Keratinocyte (primary cell): ENCODE data around the gene KRI1. TPM values are rescaled to one million over a fixed set of nuclear protein-coding genes. Genes with fewer than 3 reads are reported as not detected.

Experiments used
- DNase-seq: peaks from one replicate; pipeline ENCODE4 v3.0.0-alpha.2; 2011; ENCODE audit warnings: low read depth, missing footprints, low spot score
- FAIRE-seq: peaks from 2 replicates; lab custom pipeline; 2011; peaks lifted over from hg19 to GRCh38; lab: Jason Lieb, UNC
- H2AFZ ChIP-seq: 2 replicates; pipeline ENCODE4 v1.6.0; 2012; ENCODE audit warnings: low read length, control low read depth, inconsistent platforms; ENCODE audit not compliant: control insufficient read depth
- H3K27ac ChIP-seq: 2 replicates; pipeline ENCODE4 v1.5.1; 2011; ENCODE audit warnings: low read length; ENCODE audit not compliant: control insufficient read depth, insufficient read depth
- H3K27me3 ChIP-seq: 3 replicates; pipeline ENCODE4 v1.6.0; 2011; ENCODE audit warnings: low read length; ENCODE audit not compliant: control insufficient read depth, insufficient read depth; ENCODE audit errors: extremely low read depth
- H3K36me3 ChIP-seq, 2 experiments: 2 replicates in 1 of 2; 3 replicates in 1 of 2; pipeline ENCODE4 v1.5.1; 2011; ENCODE audit warnings: low read length in 2 of 2, mild to moderate bottlenecking in 1 of 2; ENCODE audit not compliant: control insufficient read depth in 2 of 2, insufficient read depth in 2 of 2; ENCODE audit errors: extremely low read depth in 1 of 2
- H3K4me1 ChIP-seq: 3 replicates; pipeline ENCODE4 v1.5.1; 2011; ENCODE audit warnings: low read length; ENCODE audit not compliant: control insufficient read depth, insufficient read depth; ENCODE audit errors: extremely low read depth
- H3K4me2 ChIP-seq: 3 replicates; pipeline ENCODE4 v1.6.0; 2011; ENCODE audit warnings: low read depth, low read length; ENCODE audit not compliant: control insufficient read depth, insufficient read depth; ENCODE audit errors: extremely low read depth
- H3K4me3 ChIP-seq, 3 experiments: fragments of 200-600 bp in 1 of 3; sonication (generic) in 1 of 3; 2 replicates in 2 of 3; 3 replicates in 1 of 3; pipeline ENCODE4 v1.5.1; 2011 to 2016; ENCODE audit warnings: low read length in 3 of 3, mild to moderate bottlenecking in 3 of 3, control low read depth in 2 of 3, inconsistent platforms in 1 of 3, low read depth in 1 of 3, mixed read lengths in 1 of 3, mixed run types in 1 of 3, moderate library complexity in 1 of 3; ENCODE audit not compliant: control insufficient read depth in 2 of 3, insufficient read depth in 2 of 3; ENCODE audit errors: extremely low read depth in 1 of 3
- H3K79me2 ChIP-seq: 2 replicates; pipeline ENCODE4 v1.6.0; 2012; ENCODE audit warnings: low read length; ENCODE audit not compliant: control insufficient read depth, insufficient read depth
- H3K9ac ChIP-seq: 3 replicates; pipeline ENCODE4 v1.6.0; 2011; ENCODE audit warnings: low read length; ENCODE audit not compliant: control insufficient read depth, insufficient read depth; ENCODE audit errors: extremely low read depth
- H3K9me1 ChIP-seq: 3 replicates; pipeline ENCODE4 v1.6.0; 2011; ENCODE audit warnings: low read length; ENCODE audit not compliant: control insufficient read depth, insufficient read depth; ENCODE audit errors: extremely low read depth
- H3K9me3 ChIP-seq: 2 replicates; pipeline ENCODE4 v1.5.1; 2012; ENCODE audit warnings: low read depth, low read length; ENCODE audit not compliant: control insufficient read depth
- H4K20me1 ChIP-seq: 3 replicates; pipeline ENCODE4 v1.6.0; 2011; ENCODE audit warnings: low read length; ENCODE audit not compliant: control insufficient read depth, insufficient read depth; ENCODE audit errors: extremely low read depth
- CTCF ChIP-seq, 3 experiments: IDR thresholded peaks in 1 of 3; conservative IDR thresholded peaks in 1 of 3; optimal IDR thresholded peaks in 1 of 3; 2 replicates in 2 of 3; 3 replicates in 1 of 3; pipeline versions ENCODE3 to v1.5.1; 2011; ENCODE audit warnings: low read length in 3 of 3, mild to moderate bottlenecking in 3 of 3, moderate library complexity in 2 of 3, control low read depth in 1 of 3, inconsistent platforms in 1 of 3; ENCODE audit not compliant: insufficient read depth in 2 of 3; ENCODE audit errors: extremely low read depth in 1 of 3
- EZH2 ChIP-seq: IDR thresholded peaks from one replicate; pipeline ENCODE4 v1.6.1; 2012; ENCODE audit warnings: inconsistent platforms, mild to moderate bottlenecking, low read length, moderate library complexity
- dilution Hi-C: fragments of 300-500 bp; cut with MboI; formaldehyde crosslinking; loops from one replicate; pipeline ENCODE4 v1.7.0; 2020; ENCODE audit warnings: low sequenced_read_pairs; ENCODE audit not compliant: extremely low pct_ligation_motif_present
- polyA plus RNA-seq, 5 experiments: library from polyadenylated mRNA; depleted of rRNA in 3 of 5; stranded (reverse) in 3 of 5; stranded (forward) in 1 of 5; unstranded in 1 of 5; fragments of >200 nt; gene quantifications; 1 replicate in 1 of 5; 2 replicates in 3 of 5; 3 replicates in 1 of 5; pipeline versions ENCODE4 v1.2.1 to v1.2.3, GENCODE V29; 2011 to 2012; ENCODE audit warnings: missing spikeins in 2 of 5, low read depth in 1 of 5, low replicate concordance in 1 of 5

KRI1 gene
- polyA plus RNA-seq, 1 donor (not counting 4 experiments of a cell fraction or from before 2014, with no cell fraction given) = 19.0 TPM

GRCh38 chr19:10537668-10538067, 28.1 kb downstream of the KRI1 start:
- H3K79me2 ChIP-seq = no peaks in the 10 kb centered on the region
- no peak overlapping the region for H3K27ac ChIP-seq
- H3K36me3 ChIP-seq = no peaks in the 10 kb centered on the region
- H3K4me3 ChIP-seq = no peak overlapping the region
- no peak for DNase-seq
- peaks cover 26% of the 10 kb centered on the region for H3K4me1 ChIP-seq
- TF ChIP-seq CTCF (optimal IDR thresholded peaks at IDR 0.05 in 1 of 3, IDR thresholded peaks at IDR 0.05 in 1 of 3, conservative IDR thresholded peaks at IDR 0.05 in 1 of 3; ENCODE audit: extremely low read depth in 1 of 3, insufficient read depth in 2 of 3, low read length in 3 of 3) = no peak
- no peak overlapping the region for H2AFZ ChIP-seq
- H3K9me1 ChIP-seq = no peaks in the 10 kb centered on the region
- no peak for FAIRE-seq
- no peak overlapping the region for H3K9ac ChIP-seq
- dilution Hi-C loops = no loop called here
- no peak overlapping the region for H3K4me2 ChIP-seq
- no peaks in the 10 kb centered on the region for H4K20me1 ChIP-seq
- H3K9me3 ChIP-seq = no peaks in the 10 kb centered on the region
- H3K27me3 ChIP-seq = no peaks in the 10 kb centered on the region

- no peaks in the 10 kb centered on the region for H3K36me3 ChIP-seq
- TF ChIP-seq CTCF (optimal IDR thresholded peaks at IDR 0.05 in 1 of 3, IDR thresholded peaks at IDR 0.05 in 1 of 3, conservative IDR thresholded peaks at IDR 0.05 in 1 of 3; ENCODE audit: extremely low read depth in 1 of 3, insufficient read depth in 2 of 3, low read length in 3 of 3) = no peak
- no peak for TF ChIP-seq EZH2
- H4K20me1 ChIP-seq = no peaks in the 10 kb centered on the region
- DNase-seq (peak; percentile 79), FAIRE-seq (peak; percentile 100)
- peak overlapping the region in 2 of 3 experiments; percentile 7 to 19 for H3K4me3 ChIP-seq
- peaks cover 26% of the 10 kb centered on the region for H3K4me1 ChIP-seq
- H3K9me3 ChIP-seq = no peaks in the 10 kb centered on the region
- peak overlapping the region; percentile 29 for H3K9ac ChIP-seq
- no peaks in the 10 kb centered on the region for H3K9me1 ChIP-seq
- peak overlapping the region; percentile 51 for H3K27ac ChIP-seq
- H3K27me3 ChIP-seq = no peaks in the 10 kb centered on the region
- no peaks in the 10 kb centered on the region for H3K79me2 ChIP-seq
- H3K4me2 ChIP-seq = peak overlapping the region; percentile 87
- peak overlapping the region; percentile 16 for H2AFZ ChIP-seq
- dilution Hi-C loops = no loop called here
Measured at GRCh38 chr19:10535613-10536012, 30.2 kb downstream of the KRI1 start.
